Measurements from ENCODE around the gene SH2D3C.

The SH2D3C gene

DNA sequence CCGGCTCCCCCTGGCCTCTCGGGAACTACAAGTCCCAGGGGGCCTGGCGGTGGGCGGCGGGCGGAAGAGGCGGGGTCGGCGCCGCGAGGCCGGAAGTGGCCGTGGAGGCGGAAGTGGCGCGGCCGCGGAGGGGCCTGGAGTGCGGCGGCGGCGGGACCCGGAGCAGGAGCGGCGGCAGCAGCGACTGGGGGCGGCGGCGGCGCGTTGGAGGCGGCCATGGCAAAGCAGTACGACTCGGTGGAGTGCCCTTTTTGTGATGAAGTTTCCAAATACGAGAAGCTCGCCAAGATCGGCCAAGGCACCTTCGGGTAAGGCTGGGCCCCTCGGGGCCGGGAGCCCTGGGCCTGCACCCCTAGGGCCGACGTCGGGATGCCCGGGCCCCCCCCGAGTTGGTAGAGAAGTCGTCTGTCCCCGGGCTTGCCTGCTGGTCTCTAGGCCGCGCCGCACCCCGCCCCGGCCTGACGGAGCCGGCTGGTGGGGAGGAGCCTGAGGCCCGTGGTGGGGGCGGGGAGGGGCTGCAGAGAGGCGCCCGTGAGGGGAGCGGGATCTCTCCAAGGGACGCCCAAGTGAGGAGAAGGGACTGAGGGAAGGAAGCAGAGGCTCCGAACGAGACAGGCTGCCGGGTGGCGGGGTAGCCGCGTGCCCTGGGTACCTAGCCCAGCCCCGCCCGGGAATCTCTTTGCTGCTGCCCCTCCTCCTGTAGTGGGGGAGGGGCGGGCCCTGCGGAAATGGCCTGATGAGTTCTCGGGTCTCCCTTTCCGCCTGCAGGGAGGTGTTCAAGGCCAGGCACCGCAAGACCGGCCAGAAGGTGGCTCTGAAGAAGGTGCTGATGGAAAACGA, 7.7 kb upstream of the SH2D3C start, which contains the start of gene CDK9:
CDK9 (plus strand) TSS at position 102 of the 840 bp plus-strand sequence; CDS start at position 217, 115 bp downstream.
- Histone ChIP-seq H3K27ac (ENCODE audit: low read depth, low read length) (peak within 1 kb of the TSS; percentile 88), H3K4me1 (ENCODE audit: control insufficient read depth, low read length) (peaks cover 44% of the 10 kb centered on the region), H3K9me3 (ENCODE audit: control insufficient read depth, insufficient read depth, low read length) (no peaks in the 10 kb centered on the region), H4K20me1 (ENCODE audit: control insufficient read depth, insufficient read depth, low read depth, low read length) (peaks cover 35% of the 10 kb centered on the region), H3K79me2 (ENCODE audit: control insufficient read depth, low read length) (peaks cover 47% of the 10 kb centered on the region), H3K27me3 (ENCODE audit: control insufficient read depth, low read length) (no peaks in the 10 kb centered on the region), H3K36me3 (ENCODE audit: control insufficient read depth, low read length) (peaks cover 51% of the 10 kb centered on the region), H3F3A (ENCODE audit: control insufficient read depth, insufficient read depth) (peaks cover 24% of the 10 kb centered on the region), H3K9me2 (replicated peaks; ENCODE audit: control insufficient read depth, low read length) (no peaks in the 10 kb centered on the region), H3K4me3 (ENCODE audit: low read length) (peak within 1 kb of the TSS; percentile 96), H3K4me2 (ENCODE audit: low read length) (peak within 1 kb of the TSS; percentile 61)
- TF ChIP-seq CTCF (IDR thresholded peaks at IDR 0.05; ENCODE audit: low read depth, low read length, poor library complexity, severe bottlenecking) (no peak), EZH2phosphoT487 (IDR thresholded peaks at IDR 0.05; ENCODE audit: borderline replicate concordance, low read length) (no peak)

DNA sequence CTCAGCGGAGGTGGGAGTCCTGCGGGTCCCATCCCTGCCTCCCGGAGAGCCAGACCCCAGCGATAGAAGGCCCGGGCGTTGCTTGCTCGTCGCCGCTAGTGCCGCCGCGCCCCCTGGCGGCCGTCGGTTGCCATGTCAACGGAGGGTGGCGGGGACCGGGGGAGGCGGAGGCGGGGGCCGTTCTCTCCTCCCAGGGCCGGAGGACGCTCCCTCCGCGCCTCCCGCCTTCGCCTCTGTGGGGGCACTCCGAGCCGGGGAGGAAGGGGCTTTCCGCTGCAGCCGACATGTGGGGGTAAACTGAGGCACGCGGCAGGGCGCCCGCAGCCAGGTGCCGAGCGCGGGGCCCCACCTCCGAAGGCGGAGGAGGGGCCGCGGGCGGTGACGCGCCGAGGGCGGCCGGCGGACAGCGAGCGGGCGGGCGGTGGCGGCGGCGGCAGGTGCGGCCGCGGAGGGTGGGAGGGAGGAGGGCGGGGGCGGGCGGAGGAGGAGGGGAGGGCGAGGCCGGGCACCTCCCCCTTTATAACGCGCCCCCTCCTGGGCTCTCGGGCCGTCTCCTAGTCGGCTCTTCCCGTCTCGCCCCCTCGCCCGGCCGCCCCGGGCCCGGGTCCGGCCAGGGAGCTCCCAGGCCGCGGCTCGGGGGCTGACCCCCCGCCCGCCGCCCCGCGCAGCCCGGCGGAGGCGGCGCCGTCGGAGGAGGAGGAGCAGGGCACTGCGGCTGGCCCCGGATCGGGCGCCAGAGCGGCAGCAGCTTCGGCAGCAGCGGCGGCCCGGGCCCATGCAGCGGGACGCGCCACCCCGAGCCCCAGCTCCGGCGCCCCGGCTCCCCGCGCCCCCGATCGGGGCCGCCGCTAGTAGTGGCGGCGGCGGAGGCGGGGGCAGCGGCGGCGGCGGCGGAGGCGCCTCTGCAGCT, 6.8 kb upstream of the SH2D3C start:
- Histone ChIP-seq H3K27ac (ENCODE audit: low read depth, low read length) (peak overlapping the region; percentile 73), H3K4me3 (ENCODE audit: low read length) (peak overlapping the region; percentile 96), H3K27me3 (ENCODE audit: control insufficient read depth, low read length) (no peaks in the 10 kb centered on the region), H4K20me1 (ENCODE audit: control insufficient read depth, insufficient read depth, low read depth, low read length) (peaks cover 33% of the 10 kb centered on the region), H3K4me2 (ENCODE audit: low read length) (peak overlapping the region; percentile 61), H3K9me2 (replicated peaks; ENCODE audit: control insufficient read depth, low read length) (no peaks in the 10 kb centered on the region), H3K36me3 (ENCODE audit: control insufficient read depth, low read length) (peaks cover 42% of the 10 kb centered on the region), H3K79me2 (ENCODE audit: control insufficient read depth, low read length) (peaks cover 44% of the 10 kb centered on the region), H3K4me1 (ENCODE audit: control insufficient read depth, low read length) (peaks cover 49% of the 10 kb centered on the region), H3F3A (ENCODE audit: control insufficient read depth, insufficient read depth) (peaks cover 32% of the 10 kb centered on the region), H3K9me3 (ENCODE audit: control insufficient read depth, insufficient read depth, low read length) (no peaks in the 10 kb centered on the region)
- no peak for TF ChIP-seq EZH2phosphoT487 (IDR thresholded peaks at IDR 0.05; ENCODE audit: borderline replicate concordance, low read length)
- TF ChIP-seq CTCF (IDR thresholded peaks at IDR 0.05; ENCODE audit: low read depth, low read length, poor library complexity, severe bottlenecking) = peak; percentile 90

GRCh38 chr9:127783111-127784008, 4.9 kb upstream of the SH2D3C start:
- peaks cover 26% of the 10 kb centered on the region for H3K79me2 ChIP-seq (ENCODE audit: control insufficient read depth, low read length)
- H3F3A ChIP-seq (ENCODE audit: control insufficient read depth, insufficient read depth) = peaks cover 43% of the 10 kb centered on the region
- H4K20me1 ChIP-seq (ENCODE audit: control insufficient read depth, insufficient read depth, low read depth, low read length) = peaks cover 16% of the 10 kb centered on the region
- peak overlapping the region; percentile 71 for H3K4me3 ChIP-seq (ENCODE audit: low read length)
- peak overlapping the region; percentile 73 for H3K27ac ChIP-seq (ENCODE audit: low read depth, low read length)
- peak overlapping the region; percentile 61 for H3K4me2 ChIP-seq (ENCODE audit: low read length)
- no peak for TF ChIP-seq CTCF (IDR thresholded peaks at IDR 0.05; ENCODE audit: low read depth, low read length, poor library complexity, severe bottlenecking)
- no peak for TF ChIP-seq EZH2phosphoT487 (IDR thresholded peaks at IDR 0.05; ENCODE audit: borderline replicate concordance, low read length)
- no peaks in the 10 kb centered on the region for H3K27me3 ChIP-seq (ENCODE audit: control insufficient read depth, low read length)
- H3K9me2 ChIP-seq (replicated peaks; ENCODE audit: control insufficient read depth, low read length) = no peaks in the 10 kb centered on the region
- peaks cover 68% of the 10 kb centered on the region for H3K4me1 ChIP-seq (ENCODE audit: control insufficient read depth, low read length)
- H3K36me3 ChIP-seq (ENCODE audit: control insufficient read depth, low read length) = peaks cover 24% of the 10 kb centered on the region
- no peaks in the 10 kb centered on the region for H3K9me3 ChIP-seq (ENCODE audit: control insufficient read depth, insufficient read depth, low read length)

All from DOHH2 (cell line).